Stimulated activated CD4-positive, alpha-beta T cell treated with anti-CD3 and anti-CD28 coated beads, TNF-alpha, amount 100 ng/mL, for 4 hours (primary cell): ENCODE results near the gene SLC14A1.

Experiments
- DNase-seq, 3 experiments: peaks; one replicate each; pipeline ENCODE4 v3.0.0-alpha.2; 2020; ENCODE audit warnings: low read depth in 3 of 3

Gene SLC14A1

DNA sequence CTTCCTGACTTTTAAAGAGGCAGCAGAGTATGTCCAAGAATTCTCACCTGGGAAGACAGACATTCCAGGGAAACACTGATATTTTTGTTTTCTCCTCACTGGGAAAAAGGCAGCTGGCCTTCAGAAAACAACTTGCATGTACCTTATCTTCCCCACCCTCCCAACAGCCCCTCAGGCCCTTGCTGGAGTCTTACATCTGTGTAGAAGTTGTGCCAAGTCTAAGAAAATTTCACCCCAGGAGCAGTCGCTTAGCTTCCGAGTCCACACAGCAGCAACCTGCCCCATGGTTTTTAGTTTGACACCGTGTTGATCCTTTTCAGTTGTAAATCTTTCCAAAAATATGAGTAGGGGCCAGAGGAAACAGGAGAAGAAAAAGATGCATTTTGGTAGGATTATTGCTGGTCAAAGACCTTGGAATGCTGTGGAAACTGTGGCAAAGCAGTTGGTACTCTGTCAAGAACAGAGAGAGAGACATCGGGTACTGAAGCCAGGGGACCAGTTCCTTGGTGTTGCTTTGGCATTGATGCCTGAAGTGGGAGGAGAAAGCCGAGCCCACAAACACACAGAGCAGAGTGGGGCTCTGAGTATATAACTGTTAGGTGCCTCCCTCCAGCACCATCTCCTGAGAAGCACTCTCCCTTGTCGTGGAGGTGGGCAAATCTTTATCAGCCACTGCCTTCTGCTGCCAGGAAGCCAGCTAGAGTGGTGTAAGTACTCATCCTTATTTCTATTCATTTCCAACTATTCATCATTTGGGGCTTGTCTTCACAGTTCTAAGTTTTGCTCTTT is at the start of gene SLC14A1:
TSS of gene SLC14A1 (plus strand) at position 615 of the 789 bp plus-strand sequence. CDS start 6,140 bp downstream, outside the sequence.
- DNase-seq: no peak

DNA sequence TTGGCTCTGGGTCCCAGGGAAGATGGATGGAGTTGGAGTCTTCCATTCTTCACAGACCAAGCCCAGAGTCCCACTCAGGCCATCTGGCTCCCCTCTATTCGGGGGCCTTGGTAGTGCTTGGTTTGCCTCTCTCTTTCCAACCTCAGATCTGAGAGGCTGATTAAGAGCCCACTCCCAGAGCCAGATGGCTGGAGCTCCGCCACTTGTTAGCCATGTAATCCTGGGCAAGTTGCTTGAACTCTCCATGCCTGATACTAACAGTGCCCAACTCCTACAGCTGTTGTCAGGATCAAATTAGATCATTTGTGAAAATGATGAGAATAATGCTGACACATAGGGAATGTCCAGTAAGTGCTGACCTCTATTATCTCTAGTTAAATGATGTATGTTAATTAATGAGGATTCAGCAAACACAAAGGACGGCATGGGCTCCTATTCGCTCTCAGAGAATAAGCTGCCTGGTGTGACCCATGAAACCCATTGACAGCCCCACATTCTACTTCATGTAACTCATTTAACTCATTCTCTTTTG is 46.6 kb upstream of the SLC14A1 start:
- DNase-seq: no peak

DNA sequence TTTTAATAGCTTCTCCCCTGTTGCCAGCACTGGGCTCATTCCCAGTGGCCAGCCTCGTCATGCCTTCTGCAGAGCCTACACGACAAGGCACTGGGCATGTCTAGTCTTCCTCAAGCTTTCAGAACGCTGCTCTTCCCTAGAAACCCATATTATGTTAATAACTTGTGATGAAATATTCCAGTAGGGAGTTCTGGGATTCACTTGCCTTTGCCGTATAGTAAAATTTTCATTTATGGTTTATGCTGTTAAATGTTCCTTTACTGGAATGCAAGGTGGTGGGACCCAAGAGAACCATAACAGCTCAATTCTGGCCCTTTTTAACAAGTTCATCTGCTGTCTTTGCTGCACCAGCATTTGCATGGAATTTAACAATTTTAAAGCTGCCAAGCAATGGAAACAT is 45.5 kb upstream of the SLC14A1 start:
- no peak for DNase-seq

DNA sequence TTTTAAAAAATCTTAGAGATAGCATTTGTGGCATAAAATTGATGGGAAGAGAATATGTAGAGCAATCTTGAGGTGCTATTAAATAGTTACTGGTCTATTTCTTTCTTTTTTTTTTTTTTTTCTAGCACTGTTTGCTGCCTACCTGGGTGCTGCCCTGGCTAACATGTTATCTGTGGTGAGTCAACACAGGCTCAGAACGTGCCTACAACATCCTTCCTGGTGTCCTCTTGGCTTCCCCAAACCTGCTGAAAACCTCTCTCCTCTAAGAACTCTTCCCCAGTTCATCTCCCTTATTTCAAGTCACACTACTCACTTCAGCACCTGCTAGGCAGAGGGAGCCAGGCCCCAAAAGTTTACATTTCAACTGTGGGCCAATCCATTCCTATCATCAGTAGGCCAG is 45.1 kb upstream of the SLC14A1 start:
- DNase-seq: no peak

DNA sequence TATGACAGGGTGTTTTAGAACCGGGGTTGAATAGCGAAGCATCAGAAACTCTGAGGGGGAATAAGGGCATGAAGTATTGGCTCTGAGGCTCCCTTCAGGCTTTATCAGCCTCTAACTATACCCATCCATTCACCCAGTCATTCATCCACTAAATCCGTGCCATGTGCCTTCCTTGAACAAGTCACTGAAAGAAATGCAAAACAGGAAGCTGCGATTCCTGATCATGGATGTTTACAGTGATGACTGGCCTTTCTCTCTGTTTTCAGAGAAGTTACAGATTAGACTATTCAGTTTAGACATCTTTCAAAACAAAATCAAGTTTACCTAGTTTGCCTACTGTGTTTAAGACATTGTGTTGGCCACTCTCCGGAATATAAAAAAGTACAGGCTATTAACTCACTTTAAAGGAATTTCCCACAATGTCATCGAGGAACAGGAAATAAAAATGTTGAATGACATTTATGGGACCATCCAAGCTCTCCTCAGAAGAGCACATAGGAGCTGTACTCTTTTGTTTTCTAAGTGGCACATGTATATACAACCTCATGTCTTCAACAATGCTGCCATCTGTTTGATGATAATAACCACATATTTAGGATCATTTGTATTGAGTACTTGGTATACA is 43.8 kb upstream of the SLC14A1 start:
- DNase-seq: no peak

DNA sequence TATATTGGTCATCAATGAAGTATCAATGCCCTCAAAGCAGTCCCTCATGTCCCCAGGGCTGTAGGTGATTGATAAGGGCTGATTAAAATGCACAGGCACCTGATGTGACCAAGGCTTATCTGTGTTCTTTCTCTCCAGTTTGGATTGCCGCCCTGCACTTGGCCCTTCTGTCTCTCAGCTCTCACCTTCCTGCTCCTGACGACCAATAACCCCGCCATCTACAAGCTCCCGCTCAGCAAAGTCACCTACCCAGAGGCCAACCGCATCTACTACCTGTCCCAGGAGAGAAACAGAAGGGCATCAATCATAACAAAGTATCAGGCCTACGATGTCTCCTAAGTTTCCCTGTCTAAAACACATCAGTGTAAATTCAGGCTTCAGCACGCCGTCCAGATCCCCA is 41.8 kb upstream of the SLC14A1 start:
- no peak for DNase-seq

DNA sequence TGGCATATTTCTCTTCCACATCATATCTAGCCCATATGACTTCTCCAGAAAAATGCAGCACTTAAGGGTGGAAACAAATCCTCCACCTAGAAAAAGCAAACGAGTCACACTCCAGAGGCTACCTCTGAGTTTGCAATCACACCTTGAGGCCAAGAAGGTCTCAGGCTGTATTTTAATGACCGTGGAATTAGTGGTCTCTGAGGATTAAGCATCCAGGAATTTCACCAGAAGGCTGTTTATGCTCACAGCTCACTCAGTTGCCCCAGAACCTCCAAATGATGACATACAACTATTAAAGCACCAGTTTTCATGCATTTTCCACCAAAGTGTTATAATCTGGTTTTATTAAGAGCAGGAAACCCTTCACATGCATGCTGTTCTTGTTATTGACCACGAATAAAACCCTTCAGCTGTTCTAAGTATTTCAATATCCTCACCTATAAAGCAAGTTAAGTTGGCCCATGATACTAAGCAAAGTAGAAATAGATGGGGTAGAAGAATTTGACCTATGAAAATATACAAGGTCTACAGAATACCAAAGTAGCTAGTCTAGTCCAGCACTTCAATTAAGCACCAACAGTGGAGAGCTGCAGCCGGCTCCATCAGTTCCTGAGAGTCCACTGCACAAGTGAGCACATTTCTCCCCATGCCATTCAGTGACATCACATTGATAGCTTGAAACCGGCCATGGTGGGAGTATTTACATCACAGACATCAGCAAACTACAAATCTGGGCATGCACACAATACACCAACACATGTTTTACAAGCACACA is 39.5 kb upstream of the SLC14A1 start:
- DNase-seq: no peak

DNA sequence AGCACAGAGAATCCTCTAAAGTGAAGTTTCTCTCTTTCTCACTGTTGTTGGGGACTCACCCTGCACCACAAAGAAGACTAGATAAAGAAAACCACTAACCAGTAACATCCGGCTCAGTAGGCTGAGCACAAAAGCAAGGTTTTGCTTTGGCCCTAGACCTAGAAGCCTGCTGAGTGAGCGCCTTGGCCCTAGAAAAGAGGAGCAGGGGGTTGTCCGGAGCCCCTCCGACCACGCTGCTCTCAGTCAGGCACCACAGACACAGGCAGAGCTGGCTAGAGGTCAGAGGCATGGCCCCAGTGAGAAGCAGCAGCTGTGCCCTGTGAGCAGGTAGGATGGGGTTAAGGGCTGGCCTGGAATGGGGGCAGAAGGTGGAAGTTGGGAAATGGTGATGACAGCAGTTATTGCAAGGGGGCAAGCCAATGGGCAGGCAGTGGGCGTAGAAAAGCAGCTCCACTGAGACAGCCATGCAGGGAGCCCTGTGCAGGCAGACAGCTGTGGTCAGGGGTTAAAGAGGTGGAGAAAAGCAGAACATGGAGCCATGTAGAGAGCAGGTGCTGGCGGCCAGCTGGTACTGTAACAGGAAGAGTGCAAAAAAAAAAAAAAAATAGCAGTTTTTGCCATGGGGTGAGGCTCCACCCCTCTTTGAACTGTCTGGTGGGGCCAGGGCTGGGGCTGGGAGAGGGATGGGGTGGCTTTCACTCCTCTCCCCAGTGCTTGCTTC is 36.9 kb upstream of the SLC14A1 start:
- no peak for DNase-seq

DNA sequence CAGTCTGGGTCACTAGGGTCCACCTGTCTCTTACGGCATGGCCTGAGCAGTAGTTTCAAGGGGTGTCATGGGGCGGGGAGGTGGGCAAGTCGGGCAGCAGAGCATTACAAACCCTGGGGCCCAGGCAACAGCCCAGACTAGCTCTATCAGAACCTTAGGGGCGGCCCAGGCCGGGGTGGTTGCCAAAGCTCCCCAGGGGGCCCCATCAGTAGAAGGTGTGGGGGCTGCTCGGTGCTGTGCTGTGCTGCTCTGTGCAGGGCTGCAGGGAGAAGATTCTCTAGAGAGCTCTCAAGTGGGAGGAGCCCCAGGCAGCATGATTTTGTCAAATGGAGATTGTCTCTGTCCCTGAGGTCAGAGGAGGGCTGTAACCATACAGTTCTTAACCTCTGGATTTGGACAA is 36.4 kb upstream of the SLC14A1 start:
- DNase-seq: no peak

DNA sequence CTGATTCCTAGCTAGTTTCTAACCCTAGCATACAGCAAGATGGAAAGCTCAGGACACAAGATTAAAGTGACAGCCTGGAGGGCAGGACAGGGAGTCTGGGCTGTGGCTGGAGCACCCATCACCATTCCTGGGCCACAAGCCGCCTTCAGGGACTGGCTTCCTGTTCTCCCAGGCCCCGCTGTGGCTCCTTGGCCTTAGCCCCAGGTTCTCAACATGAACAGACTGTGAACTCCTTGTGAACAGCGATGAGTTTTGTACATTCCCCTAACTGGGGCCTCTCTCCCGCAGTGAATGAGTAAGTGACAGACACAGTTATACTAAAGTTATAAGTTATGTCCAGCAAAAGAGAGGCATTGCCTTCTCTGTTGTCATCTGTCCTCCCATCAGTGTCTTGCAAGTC is 35.9 kb upstream of the SLC14A1 start:
- no peak for DNase-seq

DNA sequence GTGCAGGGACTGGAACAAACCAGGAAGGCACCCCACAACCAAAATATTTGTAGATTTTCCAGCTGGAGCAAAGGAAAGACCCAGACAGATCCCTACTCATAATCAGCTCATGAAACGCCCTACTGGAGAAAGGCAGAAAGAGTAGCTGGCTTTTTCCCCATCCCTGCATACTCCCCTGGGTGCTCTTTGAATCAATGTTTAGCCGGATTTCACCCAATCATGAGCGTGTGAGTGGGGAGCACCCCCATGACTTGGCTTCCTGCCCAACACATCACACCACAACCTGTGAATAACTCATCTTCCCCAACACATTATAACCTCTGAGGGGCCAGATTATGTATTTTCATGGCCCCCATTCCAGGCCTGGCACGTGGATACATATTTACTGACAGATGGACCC is 35.1 kb upstream of the SLC14A1 start:
- DNase-seq: peak in 2 of 3 experiments; percentile 47 to 57

DNA sequence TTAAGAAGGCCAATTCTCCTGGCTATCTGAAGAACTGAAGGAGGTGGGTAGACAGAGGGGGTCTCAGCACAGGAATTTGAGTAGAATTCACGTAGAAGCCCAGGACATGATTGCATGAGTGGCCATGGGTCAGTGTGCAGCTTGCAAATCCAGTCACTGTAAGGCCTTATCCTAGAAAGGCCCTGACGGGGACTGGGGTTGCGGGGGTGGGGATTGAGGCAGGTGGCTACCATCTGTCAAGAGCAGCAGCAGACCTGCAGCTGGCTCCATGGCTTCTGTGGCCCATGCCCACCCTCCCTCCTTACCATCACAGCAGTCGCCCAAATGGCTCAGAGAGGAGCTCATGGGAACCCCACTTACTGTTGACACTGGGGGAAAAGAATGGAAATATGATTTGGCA is 34.6 kb upstream of the SLC14A1 start:
- no peak for DNase-seq

DNA sequence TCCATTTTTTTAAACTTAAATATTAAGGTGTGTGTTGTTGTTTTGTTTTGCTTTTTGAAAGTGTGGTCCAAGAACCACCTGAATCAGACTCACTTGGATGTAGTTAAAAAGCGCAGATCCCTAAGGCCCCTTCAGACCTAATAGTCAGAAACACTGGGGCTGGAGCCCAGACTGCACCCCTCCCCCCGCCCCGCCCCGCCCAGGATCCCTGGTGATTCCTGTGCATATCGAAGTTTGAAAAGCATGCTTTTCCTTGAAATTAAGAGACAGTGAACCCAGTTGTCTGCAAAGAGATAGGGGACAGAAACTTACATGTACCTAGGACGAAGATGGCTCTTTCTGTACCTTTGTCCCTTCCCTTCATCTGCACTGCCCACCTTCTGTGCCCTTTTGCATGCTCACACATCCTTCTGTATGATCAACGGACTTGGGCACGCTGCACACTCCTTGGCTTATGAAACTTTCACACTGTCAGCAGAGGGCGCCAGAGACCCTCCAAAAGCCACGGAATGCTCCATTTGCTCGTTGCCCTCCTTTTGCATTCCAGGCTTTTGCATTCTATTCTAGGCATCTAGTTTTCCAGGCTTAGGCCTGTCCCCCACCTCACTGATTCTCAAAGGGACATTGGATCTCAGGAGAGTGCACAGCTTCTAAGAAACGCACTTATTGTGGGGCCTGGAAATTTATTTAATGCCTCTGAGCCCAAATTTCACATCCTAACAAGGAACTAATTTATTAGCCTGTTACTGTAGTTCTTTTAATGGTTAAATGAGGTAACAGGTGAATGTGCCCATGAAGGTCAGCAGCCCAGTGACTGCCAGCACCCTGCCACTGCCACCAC is 32.8 kb upstream of the SLC14A1 start:
- DNase-seq: peak; percentile 43 to 61 (median 49)

DNA sequence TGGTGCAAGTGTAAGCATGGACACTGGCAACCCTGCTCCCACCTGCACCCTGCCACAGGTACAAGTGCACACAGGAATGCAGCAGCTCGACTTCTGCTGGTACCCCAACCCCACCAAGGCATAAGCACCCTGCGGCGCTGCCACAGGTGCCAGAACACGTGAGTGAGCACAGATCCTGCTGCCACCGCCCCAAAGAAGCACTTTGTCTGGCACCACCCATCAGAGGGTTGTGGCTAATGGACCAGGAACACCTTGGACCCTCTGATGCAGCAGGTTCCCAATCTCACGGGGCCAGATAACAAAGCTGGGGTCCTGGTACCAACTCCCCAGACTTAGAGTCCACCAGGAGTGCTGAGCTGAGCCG is 32.2 kb upstream of the SLC14A1 start:
- no peak for DNase-seq

DNA sequence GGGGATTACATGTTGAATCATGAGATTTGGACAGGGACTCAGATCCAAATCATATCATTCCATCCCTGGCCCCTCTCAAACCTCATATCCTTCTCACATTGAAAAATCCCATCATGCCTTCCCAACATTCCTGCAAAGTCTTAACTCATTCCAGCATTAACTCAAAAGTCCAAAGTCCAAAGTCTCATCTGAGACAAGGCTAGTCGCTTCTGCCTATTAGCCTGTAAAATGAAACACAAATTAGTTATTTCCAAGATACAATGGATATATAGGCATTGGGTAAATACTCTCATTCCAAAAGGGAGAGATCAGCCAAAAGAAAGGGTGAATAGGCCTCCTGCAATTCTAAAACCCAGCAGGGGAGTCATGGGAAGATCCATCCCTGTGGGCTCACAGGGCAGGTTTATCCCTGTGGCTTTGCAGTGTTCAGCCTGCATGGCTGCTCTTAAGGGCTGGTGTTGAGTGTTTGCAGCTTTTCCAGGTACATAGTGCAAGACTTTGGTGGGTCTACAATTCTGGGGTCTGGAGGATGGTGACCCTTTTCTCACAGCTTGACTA is 21.2 kb upstream of the SLC14A1 start:
- no peak for DNase-seq

DNA sequence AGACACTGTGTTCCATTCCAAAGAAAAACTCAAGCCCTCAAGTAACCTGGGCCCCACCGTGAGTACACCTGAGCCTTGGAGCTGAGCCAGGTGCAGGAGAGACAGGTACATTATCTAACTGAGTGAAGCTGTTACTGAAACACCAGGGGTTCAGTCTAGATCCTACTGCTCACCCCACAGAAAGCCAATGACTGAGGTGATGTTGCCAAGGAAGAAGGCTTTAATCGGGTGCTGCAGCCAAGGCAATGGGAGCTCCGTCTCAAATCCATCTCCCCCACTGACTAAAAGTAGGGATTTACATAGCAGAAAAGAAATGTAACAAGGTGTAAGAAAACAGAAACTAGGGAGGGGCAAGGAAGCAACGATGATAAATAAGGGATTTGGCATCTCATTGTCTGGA is 15.2 kb upstream of the SLC14A1 start:
- no peak for DNase-seq

DNA sequence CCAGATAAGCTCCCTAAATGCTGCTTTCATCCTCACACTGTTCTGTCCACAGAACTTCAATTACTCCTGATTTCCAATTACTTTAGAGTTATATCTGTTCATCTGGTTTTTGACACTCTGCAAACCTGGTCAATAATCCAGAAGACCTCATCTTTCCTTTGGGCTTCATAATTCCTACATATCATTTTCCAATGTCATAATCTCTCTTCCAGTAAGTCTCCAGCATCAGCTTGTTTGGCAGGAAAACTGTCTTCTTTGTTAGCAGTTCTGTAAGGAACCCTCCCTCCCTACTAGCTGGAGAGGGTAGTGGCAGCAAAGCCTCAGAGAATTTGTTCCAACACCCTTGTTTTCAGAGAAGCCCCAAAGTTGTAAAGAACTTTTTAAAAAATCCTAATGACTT is 11.9 kb upstream of the SLC14A1 start:
- DNase-seq: no peak

DNA sequence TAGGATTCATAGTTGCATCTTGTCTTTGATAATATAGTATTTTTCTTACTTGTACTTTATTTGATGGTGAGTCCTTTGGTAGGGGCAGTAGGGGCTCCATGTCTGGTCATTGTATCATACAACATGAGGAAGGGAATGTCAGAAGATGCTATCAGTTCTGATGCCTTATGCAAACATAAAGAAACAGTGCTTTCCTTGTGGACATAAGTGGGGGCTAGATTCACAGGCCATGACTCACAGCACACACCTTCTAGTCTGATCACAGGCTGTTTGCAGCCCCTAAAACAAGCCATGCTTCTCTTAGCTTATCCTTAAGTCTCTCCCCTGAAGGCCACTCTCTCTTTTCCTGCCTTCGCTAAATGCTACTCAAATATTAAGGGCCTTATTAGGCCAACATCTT is 10.7 kb upstream of the SLC14A1 start:
- DNase-seq: no peak

DNA sequence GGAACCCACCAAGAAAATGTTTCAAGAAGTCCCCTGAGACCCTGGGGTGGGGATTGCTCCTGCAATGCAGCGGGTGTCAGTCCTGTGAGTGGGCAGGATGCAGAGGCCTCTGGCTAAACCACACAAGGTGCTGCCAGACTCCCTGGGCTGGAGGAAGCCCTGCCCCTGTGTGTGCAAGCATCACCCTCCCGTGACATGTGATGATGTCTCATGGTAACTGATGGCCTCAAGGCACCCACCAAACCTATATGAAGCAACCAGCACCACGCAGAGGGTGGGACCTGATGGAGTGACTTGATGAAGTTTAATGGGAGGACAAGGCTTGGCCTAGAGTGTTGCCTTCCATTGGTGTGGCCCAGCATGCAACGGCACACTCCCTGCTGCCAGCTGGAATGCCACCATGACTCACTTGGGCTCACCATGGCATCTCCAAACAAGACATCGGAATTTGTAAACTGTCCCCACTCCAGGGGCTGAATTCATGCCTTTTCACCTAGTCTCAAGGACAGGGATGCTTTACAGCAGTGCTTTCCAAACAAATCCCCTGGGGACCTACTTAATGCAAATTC is 8.7 kb upstream of the SLC14A1 start:
- DNase-seq: no peak

DNA sequence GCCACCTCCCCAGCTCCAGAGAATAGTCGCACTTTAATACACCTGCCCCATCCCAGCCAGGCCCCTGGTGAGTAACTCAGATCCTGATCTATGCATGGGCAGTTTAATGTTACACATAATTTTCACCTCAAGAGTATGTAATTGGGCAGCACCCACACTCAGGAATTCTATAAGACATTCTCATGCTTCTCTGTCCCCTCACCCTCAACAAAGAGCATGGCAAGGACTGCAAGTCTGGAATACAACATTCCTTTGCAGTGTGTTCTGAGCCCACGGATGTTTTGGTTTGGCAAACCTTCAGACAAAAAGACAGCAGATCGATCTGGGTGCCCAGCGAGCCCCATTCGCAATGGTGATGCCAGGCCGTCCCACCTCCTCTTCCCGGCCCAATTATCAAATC is 4.9 kb upstream of the SLC14A1 start:
- no peak for DNase-seq
